Measurements from ENCODE around the gene RABGGTA.
"Not testable (repeated sequence)": the region's sequence is repeated elsewhere in the genome, so short reads cannot be mapped to it uniquely, and the experiment has no call there.

- not testable (repeated sequence) for TF ChIP-seq EZH2 (IDR thresholded peaks at IDR 0.05; ENCODE audit: low read length, missing control alignments); CTCF (conservative IDR thresholded peaks at IDR 0.05 in 1 of 2, IDR thresholded peaks at IDR 0.05 in 1 of 2; ENCODE audit: low read depth in 1 of 2, low read length in 2 of 2)
Measured at GRCh38 chr14:24245350-24245749, 26.0 kb downstream of the RABGGTA start.
